Fibroblast of lung (primary cell): ENCODE measurements around the gene CFAP97D1. TPM values are rescaled to one million over a fixed set of nuclear protein-coding genes. Genes with fewer than 3 reads are reported as not detected.

Experiments used
- DNase-seq, 2 donors: peaks; one replicate each; pipeline versions ENCODE4 v3.0.0 to v3.0.0-alpha.2; 2010; ENCODE audit warnings: low read depth in 2 of 2
- H2AFZ ChIP-seq: 2 replicates; pipeline ENCODE4 v1.5.1; 2012; ENCODE audit warnings: low read length, control low read depth, inconsistent platforms
- H3K27ac ChIP-seq: 2 replicates; pipeline ENCODE4 v1.5.1; 2011; ENCODE audit warnings: low read length, control low read depth; ENCODE audit not compliant: insufficient read depth
- H3K27me3 ChIP-seq: 2 replicates; pipeline ENCODE4 v1.5.1; 2011; ENCODE audit warnings: mild to moderate bottlenecking, low read length; ENCODE audit not compliant: control insufficient read depth, insufficient read depth
- H3K36me3 ChIP-seq: 2 replicates; pipeline ENCODE4 v1.5.1; 2011; ENCODE audit warnings: low read length; ENCODE audit not compliant: control insufficient read depth, insufficient read depth
- H3K4me1 ChIP-seq: 2 replicates; pipeline ENCODE4 v1.5.1; 2011; ENCODE audit warnings: low read length; ENCODE audit not compliant: control insufficient read depth, insufficient read depth; ENCODE audit errors: extremely low read depth
- H3K4me2 ChIP-seq: 2 replicates; pipeline ENCODE4 v1.5.1; 2011; ENCODE audit warnings: low read length, control low read depth; ENCODE audit not compliant: insufficient read depth; ENCODE audit errors: extremely low read depth
- H3K4me3 ChIP-seq, 4 experiments: fragments of 200-600 bp in 1 of 4; sonication (generic) in 1 of 4; replicated peaks in 1 of 4; 2 replicates each; pipeline ENCODE4 v1.5.1; 2011 to 2016; ENCODE audit warnings: low read length in 4 of 4, low read depth in 3 of 4, mild to moderate bottlenecking in 3 of 4, control low read depth in 2 of 4, inconsistent platforms in 1 of 4, mixed read lengths in 1 of 4; ENCODE audit not compliant: insufficient read depth in 1 of 4; ENCODE audit errors: control extremely low read depth in 1 of 4
- H3K79me2 ChIP-seq: 2 replicates; pipeline ENCODE4 v1.5.1; 2012; ENCODE audit warnings: mild to moderate bottlenecking, low read length, inconsistent platforms; ENCODE audit not compliant: control insufficient read depth, insufficient read depth
- H3K9ac ChIP-seq: 2 replicates; pipeline ENCODE4 v1.5.1; 2011; ENCODE audit warnings: mild to moderate bottlenecking, low read length, control low read depth; ENCODE audit not compliant: insufficient read depth
- H3K9me3 ChIP-seq: 2 replicates; pipeline ENCODE4 v1.5.1; 2012; ENCODE audit warnings: low read depth, low read length; ENCODE audit not compliant: control insufficient read depth, insufficient read depth
- H4K20me1 ChIP-seq: 2 replicates; pipeline ENCODE4 v1.5.1; 2011; ENCODE audit warnings: low read length; ENCODE audit not compliant: control insufficient read depth, insufficient read depth; ENCODE audit errors: extremely low read depth
- EZH2 ChIP-seq: IDR thresholded peaks from 2 replicates; pipeline ENCODE4 v1.5.1; 2012; ENCODE audit warnings: low read length, control low read depth, mild to moderate bottlenecking; ENCODE audit errors: missing control alignments
- polyA plus RNA-seq, 2 donors: library from polyadenylated mRNA; depleted of rRNA in 1 of 2; stranded (reverse) in 1 of 2; unstranded in 1 of 2; fragments of >200 nt; gene quantifications; 2 replicates each; pipeline ENCODE4 v1.2.1, GENCODE V29; 2011 to 2012; ENCODE audit warnings: missing spikeins in 1 of 2
- total RNA-seq: library from RNA; depleted of rRNA; stranded (reverse); fragments of >200 nt; gene quantifications from 2 replicates; pipeline ENCODE4 v1.2.1, GENCODE V29; 2014
- TF ChIP-seq, protein P1 (sequence below), 2 donors: IDR thresholded peaks in 1 of 2; conservative IDR thresholded peaks in 1 of 2; 1 replicate in 1 of 2; 2 replicates in 1 of 2; pipeline ENCODE4 v1.5.1; 2011 to 2012; ENCODE audit warnings: low read length in 2 of 2, control low read depth in 1 of 2, inconsistent platforms in 1 of 2, low read depth in 1 of 2, mild to moderate bottlenecking in 1 of 2

Gene CFAP97D1
- total and polyA plus RNA-seq, 2 donors (not counting 1 experiment from before 2014, with no cell fraction given), result under 0.01 to 0.02 TPM

DNA sequence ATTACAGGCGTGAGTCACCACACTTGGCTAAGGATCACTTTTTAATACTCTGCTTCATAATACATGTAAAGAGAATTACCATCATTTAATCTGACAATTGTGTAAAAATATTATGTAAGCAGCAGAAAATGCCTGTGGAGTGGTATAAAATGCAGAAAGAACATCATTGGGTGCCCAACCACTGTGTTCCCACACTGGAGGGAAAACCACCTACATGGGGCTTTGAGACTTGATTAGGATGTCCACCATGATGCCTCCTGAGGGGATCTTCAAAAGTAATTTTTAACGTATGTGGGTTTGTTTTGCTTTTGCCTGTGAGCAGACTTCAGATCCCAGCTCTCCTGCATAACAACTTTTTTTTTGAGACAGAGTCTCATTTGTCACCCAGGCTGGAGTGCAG lies 18.8 kb downstream of the CFAP97D1 start:
- no peaks in the 10 kb centered on the region for H3K9me3 ChIP-seq
- H3K27me3 ChIP-seq, result no peaks in the 10 kb centered on the region
- H3K4me3 ChIP-seq, result no peak overlapping the region
- peaks cover 2% of the 10 kb centered on the region for H3K36me3 ChIP-seq
- H3K79me2 ChIP-seq, result no peaks in the 10 kb centered on the region
- no peak overlapping the region for H3K27ac ChIP-seq
- no peak for TF ChIP-seq EZH2
- TF ChIP-seq, protein P1, sequence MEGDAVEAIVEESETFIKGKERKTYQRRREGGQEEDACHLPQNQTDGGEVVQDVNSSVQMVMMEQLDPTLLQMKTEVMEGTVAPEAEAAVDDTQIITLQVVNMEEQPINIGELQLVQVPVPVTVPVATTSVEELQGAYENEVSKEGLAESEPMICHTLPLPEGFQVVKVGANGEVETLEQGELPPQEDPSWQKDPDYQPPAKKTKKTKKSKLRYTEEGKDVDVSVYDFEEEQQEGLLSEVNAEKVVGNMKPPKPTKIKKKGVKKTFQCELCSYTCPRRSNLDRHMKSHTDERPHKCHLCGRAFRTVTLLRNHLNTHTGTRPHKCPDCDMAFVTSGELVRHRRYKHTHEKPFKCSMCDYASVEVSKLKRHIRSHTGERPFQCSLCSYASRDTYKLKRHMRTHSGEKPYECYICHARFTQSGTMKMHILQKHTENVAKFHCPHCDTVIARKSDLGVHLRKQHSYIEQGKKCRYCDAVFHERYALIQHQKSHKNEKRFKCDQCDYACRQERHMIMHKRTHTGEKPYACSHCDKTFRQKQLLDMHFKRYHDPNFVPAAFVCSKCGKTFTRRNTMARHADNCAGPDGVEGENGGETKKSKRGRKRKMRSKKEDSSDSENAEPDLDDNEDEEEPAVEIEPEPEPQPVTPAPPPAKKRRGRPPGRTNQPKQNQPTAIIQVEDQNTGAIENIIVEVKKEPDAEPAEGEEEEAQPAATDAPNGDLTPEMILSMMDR (conservative IDR thresholded peaks at IDR 0.05 in 1 of 2, IDR thresholded peaks at IDR 0.05 in 1 of 2; ENCODE audit: low read depth in 1 of 2, low read length in 2 of 2), result no peak
- H3K9ac ChIP-seq, result no peak overlapping the region
- H3K4me1 ChIP-seq, result peaks cover 2% of the 10 kb centered on the region
- no peak overlapping the region for H3K4me2 ChIP-seq
- no peak overlapping the region for H2AFZ ChIP-seq
- DNase-seq, result no peak
- H4K20me1 ChIP-seq, result no peaks in the 10 kb centered on the region

DNA sequence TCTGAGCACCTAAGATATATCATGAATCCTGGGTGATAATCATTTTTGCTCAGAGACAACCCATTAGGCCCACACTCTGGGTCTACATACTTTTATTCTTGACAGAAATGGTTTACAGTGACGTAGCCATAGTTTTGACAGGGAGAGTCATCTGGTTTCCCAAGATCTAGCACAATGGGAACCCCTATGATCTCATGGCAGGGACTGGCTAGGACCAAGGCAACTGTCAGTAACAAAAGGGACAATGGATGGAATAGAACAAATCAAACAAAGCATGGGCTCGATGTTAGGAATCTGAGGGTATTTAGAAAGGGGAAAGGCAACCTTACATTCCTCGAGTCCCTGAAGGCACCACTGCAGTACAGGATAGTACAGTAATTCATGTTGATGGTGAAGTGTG lies 20.5 kb downstream of the CFAP97D1 start:
- H3K27ac ChIP-seq, result no peak overlapping the region
- no peak overlapping the region for H3K4me3 ChIP-seq
- H3K27me3 ChIP-seq, result no peaks in the 10 kb centered on the region
- H3K36me3 ChIP-seq, result peaks cover 2% of the 10 kb centered on the region
- peaks cover 2% of the 10 kb centered on the region for H3K4me1 ChIP-seq
- no peak overlapping the region for H3K4me2 ChIP-seq
- H2AFZ ChIP-seq, result no peak overlapping the region
- DNase-seq, result no peak
- H3K9ac ChIP-seq, result no peak overlapping the region
- H3K79me2 ChIP-seq, result no peaks in the 10 kb centered on the region
- no peaks in the 10 kb centered on the region for H3K9me3 ChIP-seq
- no peak for TF ChIP-seq EZH2
- TF ChIP-seq, protein P1 (conservative IDR thresholded peaks at IDR 0.05 in 1 of 2, IDR thresholded peaks at IDR 0.05 in 1 of 2; ENCODE audit: low read depth in 1 of 2, low read length in 2 of 2), result no peak
- no peaks in the 10 kb centered on the region for H4K20me1 ChIP-seq

DNA sequence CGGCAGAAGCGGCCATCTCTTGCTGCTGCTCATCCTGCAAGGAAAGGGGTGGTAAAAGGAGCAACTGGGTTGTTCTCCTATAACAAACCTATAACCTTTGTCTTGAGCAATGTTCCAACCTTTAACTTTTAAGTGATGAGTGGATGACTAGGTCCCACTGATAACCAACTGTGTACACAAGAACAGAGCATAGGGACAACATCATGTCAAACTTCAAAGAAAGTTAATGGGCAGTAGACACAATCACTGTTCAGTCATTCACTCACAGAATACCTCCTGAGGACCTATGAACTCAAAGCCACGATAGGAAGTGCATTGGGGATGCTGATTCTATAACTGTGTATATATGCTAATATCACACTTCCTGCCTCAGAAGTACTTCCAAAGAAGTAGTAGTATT lies 21.6 kb downstream of the CFAP97D1 start:
- H3K4me1 ChIP-seq, result peaks cover 2% of the 10 kb centered on the region
- H3K79me2 ChIP-seq, result no peaks in the 10 kb centered on the region
- peaks cover 2% of the 10 kb centered on the region for H3K36me3 ChIP-seq
- DNase-seq, result no peak
- no peak overlapping the region for H2AFZ ChIP-seq
- no peaks in the 10 kb centered on the region for H3K27me3 ChIP-seq
- no peak overlapping the region for H3K27ac ChIP-seq
- no peaks in the 10 kb centered on the region for H4K20me1 ChIP-seq
- no peak overlapping the region for H3K9ac ChIP-seq
- TF ChIP-seq, protein P1 (conservative IDR thresholded peaks at IDR 0.05 in 1 of 2, IDR thresholded peaks at IDR 0.05 in 1 of 2; ENCODE audit: low read depth in 1 of 2, low read length in 2 of 2), result no peak
- TF ChIP-seq EZH2, result no peak
- H3K4me3 ChIP-seq, result no peak overlapping the region
- no peak overlapping the region for H3K4me2 ChIP-seq
- no peaks in the 10 kb centered on the region for H3K9me3 ChIP-seq
